K562 (cell line): Measurements from ENCODE around the gene ADARB2.

Source experiments
- BRF2 ChIP-seq: IDR thresholded peaks from 3 replicates; pipeline ENCODE4 v1.6.1; 2011; ENCODE audit warnings: borderline replicate concordance, mild to moderate bottlenecking; ENCODE audit not compliant: insufficient read length, insufficient read depth
- ZNF696 ChIP-seq: fragments of 250-450 bp; sonication (Bioruptor Pico); conservative IDR thresholded peaks from 2 replicates; pipeline ENCODE4 v1.4.0; 2020; ENCODE audit warnings: mild to moderate bottlenecking, moderate library complexity
- ZSCAN32 ChIP-seq: fragments of 450-650 bp; formaldehyde crosslinking; IDR thresholded peaks from 2 replicates; pipeline ENCODE4 v1.4.0; 2020; ENCODE audit warnings: mild to moderate bottlenecking, moderate library complexity
- TF ChIP-seq, protein P1 (sequence below), 3 experiments: IDR thresholded peaks in 2 of 3; conservative IDR thresholded peaks in 1 of 3; 2 replicates each; pipeline ENCODE4 v1.5.1; 2011 to 2012; ENCODE audit warnings: low read length in 3 of 3, mild to moderate bottlenecking in 3 of 3, control low read depth in 2 of 3, improper control_type of control experiment in 1 of 3, inconsistent platforms in 1 of 3, low read depth in 1 of 3, mixed read lengths in 1 of 3, moderate library complexity in 1 of 3; ENCODE audit not compliant: insufficient read depth in 2 of 3
- TF ChIP-seq, protein P2 (sequence below): sonication (generic); formaldehyde crosslinking; IDR thresholded peaks from 2 replicates; pipeline ENCODE4 v1.9.0; 2022; ENCODE audit warnings: mild to moderate bottlenecking, missing genetic modification reagents

DNA sequence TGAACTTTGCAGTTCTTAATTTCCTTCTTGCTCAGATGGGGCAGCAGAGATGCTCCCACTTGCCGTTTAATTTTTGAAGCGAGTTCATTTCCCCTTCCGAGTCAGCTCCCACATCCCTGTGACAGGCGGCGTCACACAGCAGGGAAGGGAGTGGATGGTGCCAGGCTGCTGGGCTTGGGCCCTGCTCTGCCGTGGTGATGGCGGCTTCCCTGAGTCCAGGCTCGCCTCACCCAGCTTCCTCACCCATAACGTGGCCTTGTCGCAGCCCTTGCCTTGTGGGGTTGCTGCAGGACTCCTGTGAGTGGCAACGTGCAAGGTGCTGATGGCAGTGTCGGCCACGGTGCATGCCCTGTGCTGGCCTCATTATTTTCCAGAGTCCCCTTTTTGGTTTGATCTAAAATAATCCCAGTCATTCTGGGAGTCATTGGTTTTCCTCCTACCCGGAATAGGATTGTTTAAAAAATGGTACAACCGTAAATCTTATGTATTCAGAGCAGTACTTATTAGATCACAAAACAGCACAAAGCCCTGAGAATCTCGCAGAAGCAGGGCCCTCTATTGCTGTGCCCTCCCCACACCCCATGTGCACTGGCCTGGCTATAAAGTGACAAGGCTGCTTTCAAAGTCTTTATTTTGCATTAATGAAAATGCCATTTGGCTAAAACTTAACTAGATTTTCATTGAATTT is 421.1 kb downstream of the ADARB2 start:
- no peak for TF ChIP-seq BRF2
- TF ChIP-seq, protein P1, sequence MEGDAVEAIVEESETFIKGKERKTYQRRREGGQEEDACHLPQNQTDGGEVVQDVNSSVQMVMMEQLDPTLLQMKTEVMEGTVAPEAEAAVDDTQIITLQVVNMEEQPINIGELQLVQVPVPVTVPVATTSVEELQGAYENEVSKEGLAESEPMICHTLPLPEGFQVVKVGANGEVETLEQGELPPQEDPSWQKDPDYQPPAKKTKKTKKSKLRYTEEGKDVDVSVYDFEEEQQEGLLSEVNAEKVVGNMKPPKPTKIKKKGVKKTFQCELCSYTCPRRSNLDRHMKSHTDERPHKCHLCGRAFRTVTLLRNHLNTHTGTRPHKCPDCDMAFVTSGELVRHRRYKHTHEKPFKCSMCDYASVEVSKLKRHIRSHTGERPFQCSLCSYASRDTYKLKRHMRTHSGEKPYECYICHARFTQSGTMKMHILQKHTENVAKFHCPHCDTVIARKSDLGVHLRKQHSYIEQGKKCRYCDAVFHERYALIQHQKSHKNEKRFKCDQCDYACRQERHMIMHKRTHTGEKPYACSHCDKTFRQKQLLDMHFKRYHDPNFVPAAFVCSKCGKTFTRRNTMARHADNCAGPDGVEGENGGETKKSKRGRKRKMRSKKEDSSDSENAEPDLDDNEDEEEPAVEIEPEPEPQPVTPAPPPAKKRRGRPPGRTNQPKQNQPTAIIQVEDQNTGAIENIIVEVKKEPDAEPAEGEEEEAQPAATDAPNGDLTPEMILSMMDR (IDR thresholded peaks at IDR 0.05 in 2 of 3, conservative IDR thresholded peaks at IDR 0.05 in 1 of 3; ENCODE audit: insufficient read depth in 2 of 3, low read depth in 1 of 3, low read length in 3 of 3) = no peak
- TF ChIP-seq ZSCAN32 (CRISPR knock-in tag) = no peak
- TF ChIP-seq, protein P2, sequence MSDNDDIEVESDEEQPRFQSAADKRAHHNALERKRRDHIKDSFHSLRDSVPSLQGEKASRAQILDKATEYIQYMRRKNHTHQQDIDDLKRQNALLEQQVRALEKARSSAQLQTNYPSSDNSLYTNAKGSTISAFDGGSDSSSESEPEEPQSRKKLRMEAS (CRISPR knock-in tag) = no peak
- TF ChIP-seq ZNF696 (CRISPR knock-in tag) = no peak
